OCI-LY3 (cell line): Measurements from ENCODE around the gene BMPR1B.

Experiments
- H2AFZ ChIP-seq: fragments of 200-600, 300-600 bp; shearing (Covaris generic); 2 replicates; pipeline ENCODE4 v1.6.0; 2014; ENCODE audit warnings: antibody characterized with exemption, low read depth, low read length
- H3K27ac ChIP-seq: fragments of 200-600, 300-600 bp; sonication (generic); 2 replicates; pipeline ENCODE4 v1.5.1; 2014; ENCODE audit warnings: mild to moderate bottlenecking, low read length, moderate library complexity, mixed read lengths
- H3K27me3 ChIP-seq: fragments of 200-600, 300-600 bp; sonication (generic); 2 replicates; pipeline ENCODE4 v1.6.1; 2014; ENCODE audit warnings: low read depth, low read length, mixed read lengths
- H3K36me3 ChIP-seq: fragments of 200-600, 300-600 bp; sonication (generic); replicated peaks from 2 replicates; pipeline ENCODE3; 2014; ENCODE audit warnings: low read depth, low read length, mixed read lengths
- H3K4me1 ChIP-seq: fragments of 300-600, 200-600 bp; sonication (generic); 2 replicates; pipeline ENCODE4 v1.6.1; 2014; ENCODE audit warnings: low read length, mixed read lengths
- H3K4me2 ChIP-seq: fragments of 200-600, 300-600 bp; sonication (generic); 2 replicates; pipeline ENCODE4 v1.6.1; 2014; ENCODE audit warnings: low read length, mixed read lengths
- H3K4me3 ChIP-seq: fragments of 300-600, 200-600 bp; sonication (generic); 2 replicates; pipeline ENCODE4 v1.5.1; 2014; ENCODE audit warnings: antibody characterized with exemption, mild to moderate bottlenecking, low read length, moderate library complexity
- H3K79me2 ChIP-seq: fragments of 300-600, 200-600 bp; shearing (Covaris generic); 2 replicates; pipeline ENCODE4 v1.6.1; 2014; ENCODE audit warnings: mild to moderate bottlenecking, low read length, mixed read lengths
- H3K9ac ChIP-seq: fragments of 300-600, 200-600 bp; shearing (Covaris generic); 2 replicates; pipeline ENCODE4 v1.6.0; 2014; ENCODE audit warnings: mild to moderate bottlenecking, low read length, moderate library complexity
- H3K9me3 ChIP-seq: fragments of 200-600, 300-600 bp; shearing (Covaris generic); 2 replicates; pipeline ENCODE4 v1.6.1; 2014; ENCODE audit warnings: low read length, mixed read lengths; ENCODE audit not compliant: insufficient read depth
- H4K20me1 ChIP-seq: fragments of 200-600, 300-600 bp; sonication (generic); 2 replicates; pipeline ENCODE4 v1.6.1; 2016; ENCODE audit warnings: low read length, mixed read lengths; ENCODE audit not compliant: insufficient read depth
- CTCF ChIP-seq: fragments of 200-600, 300-600 bp; sonication (generic); IDR thresholded peaks from 2 replicates; pipeline ENCODE4 v1.5.1; 2014; ENCODE audit warnings: antibody characterized with exemption, low read length, low read depth
- EZH2phosphoT487 ChIP-seq: fragments of 200-600 bp; shearing (Covaris generic); IDR thresholded peaks from 2 replicates; pipeline ENCODE4 v1.6.1; 2018; ENCODE audit warnings: antibody characterized with exemption, mixed run types, low read depth

The BMPR1B gene

GRCh38 chr4:95102162-95102790 is 344.5 kb downstream of the BMPR1B start:
- H3K27me3 ChIP-seq, result no peaks in the 10 kb centered on the region
- no peaks in the 10 kb centered on the region for H3K79me2 ChIP-seq
- H3K9me3 ChIP-seq, result no peaks in the 10 kb centered on the region
- TF ChIP-seq EZH2phosphoT487 (no peak), CTCF (no peak)
- H3K4me3 ChIP-seq, result no peak overlapping the region
- no peaks in the 10 kb centered on the region for H4K20me1 ChIP-seq
- H3K9ac ChIP-seq, result no peak overlapping the region
- no peak overlapping the region for H3K27ac ChIP-seq
- H3K4me1 ChIP-seq, result no peaks in the 10 kb centered on the region
- H3K4me2 ChIP-seq, result no peak overlapping the region
- no peaks in the 10 kb centered on the region for H3K36me3 ChIP-seq
- H2AFZ ChIP-seq, result no peak overlapping the region

GRCh38 chr4:95105112-95105511 is 347.4 kb downstream of the BMPR1B start:
- no peak overlapping the region for H2AFZ ChIP-seq
- no peak overlapping the region for H3K27ac ChIP-seq
- H3K4me3 ChIP-seq, result no peak overlapping the region
- no peaks in the 10 kb centered on the region for H3K9me3 ChIP-seq
- no peaks in the 10 kb centered on the region for H3K4me1 ChIP-seq
- TF ChIP-seq EZH2phosphoT487 (no peak), CTCF (no peak)
- H4K20me1 ChIP-seq, result no peaks in the 10 kb centered on the region
- H3K9ac ChIP-seq, result no peak overlapping the region
- H3K27me3 ChIP-seq, result no peaks in the 10 kb centered on the region
- no peaks in the 10 kb centered on the region for H3K79me2 ChIP-seq
- H3K4me2 ChIP-seq, result no peak overlapping the region
- H3K36me3 ChIP-seq, result no peaks in the 10 kb centered on the region

GRCh38 chr4:95105983-95106382 is 348.2 kb downstream of the BMPR1B start:
- H3K9ac ChIP-seq, result no peak overlapping the region
- no peaks in the 10 kb centered on the region for H3K79me2 ChIP-seq
- no peak overlapping the region for H3K4me2 ChIP-seq
- TF ChIP-seq EZH2phosphoT487, result no peak
- TF ChIP-seq CTCF, result no peak
- H3K27me3 ChIP-seq, result no peaks in the 10 kb centered on the region
- H3K27ac ChIP-seq, result no peak overlapping the region
- H3K4me3 ChIP-seq, result no peak overlapping the region
- H4K20me1 ChIP-seq, result no peaks in the 10 kb centered on the region
- no peaks in the 10 kb centered on the region for H3K9me3 ChIP-seq
- no peaks in the 10 kb centered on the region for H3K36me3 ChIP-seq
- no peak overlapping the region for H2AFZ ChIP-seq
- H3K4me1 ChIP-seq, result no peaks in the 10 kb centered on the region

- no peaks in the 10 kb centered on the region for H3K9me3 ChIP-seq
- H3K79me2 ChIP-seq, result no peaks in the 10 kb centered on the region
- H3K27ac ChIP-seq, result no peak overlapping the region
- no peaks in the 10 kb centered on the region for H3K27me3 ChIP-seq
- H3K4me1 ChIP-seq, result no peaks in the 10 kb centered on the region
- no peak overlapping the region for H2AFZ ChIP-seq
- no peaks in the 10 kb centered on the region for H3K36me3 ChIP-seq
- H3K4me2 ChIP-seq, result no peak overlapping the region
- H4K20me1 ChIP-seq, result no peaks in the 10 kb centered on the region
- no peak overlapping the region for H3K4me3 ChIP-seq
- no peak for TF ChIP-seq EZH2phosphoT487
- TF ChIP-seq CTCF, result no peak
- no peak overlapping the region for H3K9ac ChIP-seq
Observed at GRCh38 chr4:95106408-95106928, 348.7 kb downstream of the BMPR1B start.
